Muscle layer of duodenum (tissue), 2 donors: ENCODE data around the gene RAC3.

Source experiments
- H3K27ac ChIP-seq: one replicate; pipeline ENCODE4 v1.7.0; 2013; ENCODE audit warnings: mild to moderate bottlenecking, low read length
- H3K27me3 ChIP-seq: one replicate; pipeline ENCODE4 v1.7.0; 2013; ENCODE audit warnings: low read depth, mild to moderate bottlenecking, control low read depth, low read length
- H3K36me3 ChIP-seq, 2 donors: one replicate each; pipeline ENCODE4 v1.7.0; 2013; ENCODE audit warnings: low read length in 2 of 2, control low read depth in 1 of 2, mild to moderate bottlenecking in 1 of 2; ENCODE audit not compliant: insufficient read depth in 2 of 2, control insufficient read depth in 1 of 2
- H3K4me1 ChIP-seq, 2 donors: one replicate each; pipeline ENCODE4 v1.7.0; 2013; ENCODE audit warnings: low read length in 2 of 2, mild to moderate bottlenecking in 2 of 2, control low read depth in 1 of 2, moderate library complexity in 1 of 2; ENCODE audit not compliant: insufficient read depth in 2 of 2, control insufficient read depth in 1 of 2
- H3K4me3 ChIP-seq, 2 donors: one replicate each; pipeline ENCODE4 v1.7.0; 2013; ENCODE audit warnings: low read length in 2 of 2, low read depth in 1 of 2, mild to moderate bottlenecking in 1 of 2
- H3K9me3 ChIP-seq, 2 donors: one replicate each; pipeline ENCODE4 v1.7.0; 2013; ENCODE audit warnings: low read length in 2 of 2, control low read depth in 1 of 2, mild to moderate bottlenecking in 1 of 2; ENCODE audit not compliant: control insufficient read depth in 1 of 2
- donor health status: healthy.

RAC3 gene

DNA sequence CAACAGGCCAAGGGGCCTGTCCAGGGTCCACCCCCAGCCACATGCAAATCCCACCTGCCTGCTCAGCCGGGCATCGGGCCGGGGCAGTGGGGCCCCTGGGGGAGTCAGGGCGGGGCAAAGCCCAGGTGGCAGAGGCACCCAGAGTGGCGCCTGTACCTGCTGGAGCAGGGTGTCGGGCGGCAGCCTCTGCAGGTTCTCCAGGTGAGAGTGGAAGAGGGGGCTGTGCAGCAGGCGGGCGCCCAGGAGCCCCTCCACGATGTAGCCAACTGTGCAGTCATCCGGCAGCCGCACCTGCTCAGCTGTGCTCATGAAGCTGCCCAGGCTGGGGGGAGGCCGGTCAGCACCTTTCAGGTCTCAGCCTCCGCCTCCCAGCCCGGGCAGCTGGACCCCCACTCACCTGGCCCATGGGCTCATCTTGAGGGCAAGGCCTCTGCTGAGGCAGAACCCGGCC lies 18.1 kb downstream of the RAC3 start:
- Histone ChIP-seq H3K4me3 (no peak overlapping the region), H3K4me1 (peaks cover 0 to 29% of the 10 kb centered on the region in 2 donors), H3K36me3 (peaks cover 5 to 45% of the 10 kb centered on the region in 2 donors)

GRCh38 chr17:82050152-82050760 lies 18.8 kb downstream of the RAC3 start:
- Histone ChIP-seq H3K27ac (no peak overlapping the region), H3K4me3 (peak overlapping the region; percentile 46 to 97), H3K9me3 (no peaks in the 10 kb centered on the region), H3K36me3 (peaks cover 5 to 52% of the 10 kb centered on the region in 2 donors), H3K4me1 (peaks cover 0 to 29% of the 10 kb centered on the region in 2 donors), H3K27me3 (no peaks in the 10 kb centered on the region)

More for the DNA sequence above, 18.1 kb downstream of the RAC3 start:
- H3K9me3 ChIP-seq, result no peaks in the 10 kb centered on the region
- H3K27ac ChIP-seq, result no peak overlapping the region
- no peaks in the 10 kb centered on the region for H3K27me3 ChIP-seq

DNA sequence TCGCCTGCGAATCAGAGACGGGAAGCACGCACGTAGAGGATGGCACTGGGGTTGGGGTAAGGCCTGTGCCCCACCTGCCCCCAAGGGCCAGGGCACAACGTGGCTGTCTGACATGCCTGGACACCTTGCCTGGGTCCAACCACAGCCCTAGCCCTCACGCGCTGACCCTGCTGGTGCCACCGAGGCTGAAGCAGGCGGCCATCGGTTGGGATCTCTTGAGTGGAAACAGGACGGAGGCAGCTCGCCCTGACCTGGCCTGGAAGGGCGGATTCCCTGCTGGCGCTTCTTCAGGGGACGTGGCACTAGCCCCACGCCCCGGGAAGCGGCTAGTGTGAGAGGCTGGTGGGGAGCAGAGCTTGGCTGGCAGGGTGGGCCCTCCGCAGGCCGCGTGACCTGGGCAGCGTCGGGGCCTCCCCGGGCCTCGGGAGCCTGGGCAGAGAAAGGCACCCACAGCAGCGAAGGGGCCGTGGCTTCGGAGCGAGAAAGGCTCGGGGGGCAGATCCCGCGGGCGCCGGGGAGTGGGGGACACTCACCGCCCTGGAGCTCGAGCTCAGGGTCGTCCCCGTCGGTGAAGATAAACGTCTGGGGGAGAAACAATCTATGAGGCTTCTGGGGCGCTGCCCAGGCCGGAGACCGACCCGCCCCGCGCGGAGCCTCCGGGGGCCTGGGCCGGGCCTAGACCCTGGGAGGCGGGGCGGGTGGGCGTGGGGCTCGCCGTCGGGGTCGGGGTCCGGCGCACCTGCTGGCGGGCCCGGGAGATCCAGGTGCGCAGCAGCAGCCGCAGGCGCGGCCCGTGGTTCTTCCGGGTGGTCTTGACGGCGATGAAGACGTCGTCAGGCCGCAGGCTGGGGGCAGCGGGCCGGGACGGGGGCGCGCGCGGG lies 19.5 kb downstream of the RAC3 start:
- peaks cover 5 to 59% of the 10 kb centered on the region in 2 donors for H3K36me3 ChIP-seq
- peaks cover 0 to 29% of the 10 kb centered on the region in 2 donors for H3K4me1 ChIP-seq
- H3K27me3 ChIP-seq, result no peaks in the 10 kb centered on the region
- H3K27ac ChIP-seq, result no peak overlapping the region
- H3K9me3 ChIP-seq, result no peaks in the 10 kb centered on the region
- H3K4me3 ChIP-seq, result peak overlapping the region; percentile 46 to 97

GRCh38 chr17:82051776-82052637 lies 20.5 kb downstream of the RAC3 start, which contains the start of the genes GPS1 and RFNG:
Gene GPS1 (plus strand): TSS chr17:82051898. CDS start chr17:82051932, 34 bp downstream.
Gene RFNG (minus strand): TSS chr17:82051811. CDS start chr17:82051766, 45 bp downstream.
- H3K36me3 ChIP-seq, result peaks cover 5 to 68% of the 10 kb centered on the region in 2 donors
- H3K27ac ChIP-seq, result no peak within 1 kb of the TSS
- H3K4me1 ChIP-seq, result peaks cover 0 to 29% of the 10 kb centered on the region in 2 donors
- peak within 1 kb of the TSS; percentile 71 to 97 for H3K4me3 ChIP-seq
- H3K9me3 ChIP-seq, result no peaks in the 10 kb centered on the region
- no peaks in the 10 kb centered on the region for H3K27me3 ChIP-seq

DNA sequence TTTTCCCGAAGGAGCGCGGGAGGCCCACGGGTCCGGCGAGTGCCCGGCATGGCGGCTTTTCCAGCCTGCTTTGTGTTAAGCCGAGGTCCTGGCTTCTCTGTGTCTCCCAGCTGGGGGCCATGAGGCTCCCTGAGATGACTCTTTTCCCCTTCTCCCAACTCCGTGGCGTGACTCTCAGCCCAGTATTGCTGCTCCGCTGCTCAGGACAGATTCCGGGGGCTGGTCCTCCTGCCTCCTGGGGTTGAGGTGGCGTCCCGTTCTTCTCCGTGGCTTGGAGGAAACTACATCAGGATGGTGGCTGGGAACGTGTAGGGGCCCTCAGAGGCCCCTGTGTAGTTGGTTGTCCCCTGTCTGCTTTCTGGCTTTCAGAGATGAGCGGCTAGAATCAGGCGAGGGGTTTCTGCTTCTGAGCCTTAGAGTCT lies 21.2 kb downstream of the RAC3 start:
- H3K27ac ChIP-seq, result no peak overlapping the region
- H3K4me3 ChIP-seq, result peak overlapping the region; percentile 71 to 97
- H3K4me1 ChIP-seq, result peaks cover 0 to 29% of the 10 kb centered on the region in 2 donors
- no peaks in the 10 kb centered on the region for H3K27me3 ChIP-seq
- no peaks in the 10 kb centered on the region for H3K9me3 ChIP-seq
- H3K36me3 ChIP-seq, result peaks cover 0 to 68% of the 10 kb centered on the region in 2 donors

- peaks cover 0 to 29% of the 10 kb centered on the region in 2 donors for H3K4me1 ChIP-seq
- no peaks in the 10 kb centered on the region for H3K9me3 ChIP-seq
- peaks cover 0 to 68% of the 10 kb centered on the region in 2 donors for H3K36me3 ChIP-seq
- H3K4me3 ChIP-seq, result peak overlapping the region in 1 of 2 donors; percentile 97
- H3K27ac ChIP-seq, result no peak overlapping the region
- no peaks in the 10 kb centered on the region for H3K27me3 ChIP-seq
Observed at GRCh38 chr17:82053130-82053529, 21.7 kb downstream of the RAC3 start.

GRCh38 chr17:82053556-82054263 lies 22.2 kb downstream of the RAC3 start:
- Histone ChIP-seq H3K4me1 (peaks cover 0 to 29% of the 10 kb centered on the region in 2 donors), H3K36me3 (peaks cover 0 to 65% of the 10 kb centered on the region in 2 donors), H3K27ac (no peak overlapping the region), H3K4me3 (no peak overlapping the region), H3K9me3 (no peaks in the 10 kb centered on the region), H3K27me3 (no peaks in the 10 kb centered on the region)

GRCh38 chr17:82054351-82055022 lies 23.0 kb downstream of the RAC3 start:
- no peaks in the 10 kb centered on the region for H3K9me3 ChIP-seq
- H3K4me3 ChIP-seq, result no peak overlapping the region
- H3K27ac ChIP-seq, result no peak overlapping the region
- H3K4me1 ChIP-seq, result peaks cover 0 to 29% of the 10 kb centered on the region in 2 donors
- H3K27me3 ChIP-seq, result no peaks in the 10 kb centered on the region
- H3K36me3 ChIP-seq, result peaks cover under 1 to 65% of the 10 kb centered on the region in 2 donors

DNA sequence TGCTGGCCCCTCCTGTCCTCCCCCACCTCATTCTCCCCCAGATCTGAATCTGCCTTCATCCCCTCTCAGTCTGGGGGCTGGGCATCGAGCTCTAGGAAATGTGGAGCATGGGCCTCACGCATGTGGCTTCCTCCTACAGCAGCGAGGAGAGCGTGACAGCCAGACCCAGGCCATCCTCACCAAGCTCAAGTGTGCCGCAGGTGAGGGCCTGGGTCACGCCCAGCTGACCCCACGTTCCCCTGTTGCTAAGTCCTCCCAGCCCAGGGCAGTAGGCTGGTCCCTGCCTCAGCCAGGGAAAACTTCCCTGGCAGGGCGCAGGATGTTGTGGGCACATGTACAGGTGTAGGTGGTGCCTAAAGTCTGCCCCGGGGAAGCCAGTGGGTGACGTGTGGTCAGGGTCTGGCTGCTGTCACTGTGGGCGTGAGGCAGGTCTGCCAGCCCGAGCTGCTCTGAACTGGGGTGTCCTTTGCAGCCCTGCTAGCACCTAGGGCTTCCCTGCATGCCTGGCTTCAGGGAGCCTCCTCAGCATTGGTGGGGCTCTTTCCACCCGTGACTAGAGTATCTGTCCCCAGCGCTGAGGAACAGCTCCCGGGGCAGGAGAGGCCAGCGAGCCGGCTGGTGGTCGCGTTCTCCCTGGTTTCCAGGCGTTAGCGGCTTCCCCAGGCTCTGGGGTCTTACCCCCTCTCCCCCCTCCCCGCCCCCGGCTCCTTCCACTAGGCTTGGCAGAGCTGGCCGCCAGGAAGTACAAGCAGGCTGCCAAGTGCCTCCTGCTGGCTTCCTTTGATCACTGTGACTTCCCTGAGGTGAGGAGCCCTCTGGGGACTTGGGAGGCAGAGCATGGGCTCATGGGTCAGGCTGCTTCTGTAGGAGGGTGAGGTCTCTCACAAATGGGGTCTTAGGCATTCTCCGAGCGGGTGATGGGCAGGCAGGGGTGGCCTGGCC lies 23.8 kb downstream of the RAC3 start:
- Histone ChIP-seq H3K27me3 (no peaks in the 10 kb centered on the region), H3K36me3 (peaks cover 8 to 66% of the 10 kb centered on the region in 2 donors), H3K4me3 (no peak overlapping the region), H3K9me3 (no peaks in the 10 kb centered on the region), H3K27ac (no peak overlapping the region), H3K4me1 (peaks cover 0 to 25% of the 10 kb centered on the region in 2 donors)
